PC-9 (cell line): ENCODE measurements around the gene ENGASE.

ENCODE experiments used
- EZH2 ChIP-seq: fragments of 200-600 bp; sonication (generic); IDR thresholded peaks from 2 replicates; pipeline ENCODE4 v1.8.0; 2017; ENCODE audit warnings: antibody characterized with exemption, low read depth
- TF ChIP-seq, protein P1 (sequence below): fragments of 200-600 bp; sonication (generic); conservative IDR thresholded peaks from 2 replicates; pipeline ENCODE4 v1.6.1; 2017; ENCODE audit warnings: mixed run types, antibody characterized with exemption, mild to moderate bottlenecking, moderate library complexity

DNA sequence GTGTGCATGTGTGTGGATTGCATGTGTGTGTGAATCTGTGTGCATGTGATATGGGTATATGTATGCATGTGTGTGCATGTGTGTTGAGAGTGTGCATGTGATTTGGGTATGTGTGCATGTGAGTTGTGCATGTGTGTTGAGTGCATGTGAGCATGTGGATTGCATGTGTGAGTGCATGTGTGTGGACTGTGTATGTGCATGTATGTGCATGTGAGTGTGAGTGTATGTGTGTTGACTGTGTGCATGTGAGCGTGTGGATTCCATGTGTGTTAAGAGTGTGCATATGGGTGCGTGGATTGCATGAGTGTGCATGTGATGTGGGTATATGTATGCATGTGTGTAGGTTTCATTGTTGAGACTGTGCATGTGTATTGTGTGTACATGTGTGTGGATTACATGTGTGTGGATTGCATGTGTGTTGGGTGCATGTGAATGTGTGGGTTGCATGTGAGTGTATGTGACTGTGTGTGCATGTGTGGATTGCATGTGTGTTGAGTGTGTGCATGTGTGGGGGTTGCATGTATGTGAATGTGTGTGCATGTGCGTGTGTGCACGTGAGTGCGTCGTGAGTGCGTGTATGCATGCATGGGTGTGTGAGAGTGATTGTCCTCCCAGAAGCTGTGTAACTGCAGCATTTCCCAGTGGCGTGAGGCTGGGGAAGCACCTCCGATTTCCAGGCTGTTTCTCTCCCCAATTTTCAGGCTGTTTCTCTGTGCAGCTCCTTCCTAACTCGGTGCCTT lies 31.3 kb upstream of the ENGASE start:
- TF ChIP-seq, protein P1, sequence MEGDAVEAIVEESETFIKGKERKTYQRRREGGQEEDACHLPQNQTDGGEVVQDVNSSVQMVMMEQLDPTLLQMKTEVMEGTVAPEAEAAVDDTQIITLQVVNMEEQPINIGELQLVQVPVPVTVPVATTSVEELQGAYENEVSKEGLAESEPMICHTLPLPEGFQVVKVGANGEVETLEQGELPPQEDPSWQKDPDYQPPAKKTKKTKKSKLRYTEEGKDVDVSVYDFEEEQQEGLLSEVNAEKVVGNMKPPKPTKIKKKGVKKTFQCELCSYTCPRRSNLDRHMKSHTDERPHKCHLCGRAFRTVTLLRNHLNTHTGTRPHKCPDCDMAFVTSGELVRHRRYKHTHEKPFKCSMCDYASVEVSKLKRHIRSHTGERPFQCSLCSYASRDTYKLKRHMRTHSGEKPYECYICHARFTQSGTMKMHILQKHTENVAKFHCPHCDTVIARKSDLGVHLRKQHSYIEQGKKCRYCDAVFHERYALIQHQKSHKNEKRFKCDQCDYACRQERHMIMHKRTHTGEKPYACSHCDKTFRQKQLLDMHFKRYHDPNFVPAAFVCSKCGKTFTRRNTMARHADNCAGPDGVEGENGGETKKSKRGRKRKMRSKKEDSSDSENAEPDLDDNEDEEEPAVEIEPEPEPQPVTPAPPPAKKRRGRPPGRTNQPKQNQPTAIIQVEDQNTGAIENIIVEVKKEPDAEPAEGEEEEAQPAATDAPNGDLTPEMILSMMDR, result no peak
- no peak for TF ChIP-seq EZH2
